Measurements from ENCODE around the gene SIK3. TPM values are rescaled to one million over a fixed set of nuclear protein-coding genes. Genes with fewer than 3 reads are reported as not detected.

The SIK3 gene
- total and polyA plus RNA-seq, 11 donors = 11.8 to 67.4 (median 38.1) TPM

- ATAC-seq (no peak), DNase-seq (no peak)
- Histone ChIP-seq H3K9me3 (no peaks in the 10 kb centered on the region), H3K27ac (peak overlapping the region in 2 of 12 donors; percentile 26 to 56), H3K36me3 (no peaks in the 10 kb centered on the region), H3K27me3 (no peaks in the 10 kb centered on the region), H3K4me1 (peaks cover 0 to 55% (median 35%) of the 10 kb centered on the region in 12 donors), H3K4me3 (peak overlapping the region in 1 of 12 donors; percentile 6)
- TF ChIP-seq CTCF (IDR thresholded peaks at IDR 0.05) = no peak
- TF ChIP-seq POLR2A (IDR thresholded peaks at IDR 0.05) = no peak
- 53 to 69% (median 63%) methylated on average over 5 of the region's 5 CpGs for WGBS, 4 donors
- intact Hi-C loops (cut with DNase I) = loop anchor here in 2 of 10 donors (10.0 kb wide), 3 partner anchors 48 to 108 kb away; no protein-coding TSS in a partner anchor
Measured at GRCh38 chr11:117092951-117093590, 5.2 kb downstream of the SIK3 start.

DNA sequence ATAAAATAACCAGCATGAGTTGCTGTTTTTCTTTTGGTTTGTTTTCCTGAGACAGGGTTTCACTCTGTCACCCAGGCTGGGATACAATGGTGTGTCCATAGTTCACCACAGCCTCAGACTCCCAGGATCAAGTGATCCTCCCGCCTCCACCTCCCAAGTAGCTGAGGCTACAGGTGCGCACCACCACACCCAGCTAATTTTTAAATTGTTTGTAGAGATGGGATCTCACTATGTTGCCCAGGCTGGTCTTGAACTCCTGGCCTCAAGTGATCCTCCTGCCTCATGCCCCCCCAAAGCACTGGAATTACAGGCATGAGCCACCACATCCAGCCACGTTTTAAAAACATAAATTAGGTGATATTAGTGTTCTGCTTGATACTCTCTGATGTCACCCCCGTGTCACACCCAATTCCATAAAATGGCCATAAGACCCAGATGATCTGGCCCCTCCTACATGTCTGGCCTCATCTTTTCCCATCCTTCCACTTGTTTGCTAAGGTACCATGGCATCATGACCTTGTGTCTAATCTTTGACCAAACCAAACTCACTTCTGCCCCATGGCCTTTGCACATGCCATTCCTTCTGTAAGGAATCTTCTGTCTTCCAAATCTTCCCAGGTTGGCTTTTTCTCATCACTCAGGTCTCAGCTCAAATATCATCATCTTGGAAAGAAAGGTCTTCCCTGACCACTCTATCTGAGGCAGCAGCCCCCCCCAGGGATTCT, 6.3 kb downstream of the SIK3 start:
- intact Hi-C loops (cut with DNase I) = loop anchor here in 2 of 10 donors (10.0 kb wide), 3 partner anchors 47 to 107 kb away; no protein-coding TSS in a partner anchor
- WGBS, 4 donors = 97 to 100% (median 98%) methylated on average over 4 of the region's 4 CpGs
- DNase-seq (no peak), ATAC-seq (no peak)
- Histone ChIP-seq H3K36me3 (no peaks in the 10 kb centered on the region), H3K27ac (peak overlapping the region in 1 of 12 donors; percentile 26), H3K9me3 (no peaks in the 10 kb centered on the region), H3K27me3 (no peaks in the 10 kb centered on the region), H3K4me3 (no peak overlapping the region), H3K4me1 (peaks cover 0 to 52% (median 36%) of the 10 kb centered on the region in 12 donors)
- TF ChIP-seq CTCF (IDR thresholded peaks at IDR 0.05) (no peak), POLR2A (IDR thresholded peaks at IDR 0.05) (no peak)

DNA sequence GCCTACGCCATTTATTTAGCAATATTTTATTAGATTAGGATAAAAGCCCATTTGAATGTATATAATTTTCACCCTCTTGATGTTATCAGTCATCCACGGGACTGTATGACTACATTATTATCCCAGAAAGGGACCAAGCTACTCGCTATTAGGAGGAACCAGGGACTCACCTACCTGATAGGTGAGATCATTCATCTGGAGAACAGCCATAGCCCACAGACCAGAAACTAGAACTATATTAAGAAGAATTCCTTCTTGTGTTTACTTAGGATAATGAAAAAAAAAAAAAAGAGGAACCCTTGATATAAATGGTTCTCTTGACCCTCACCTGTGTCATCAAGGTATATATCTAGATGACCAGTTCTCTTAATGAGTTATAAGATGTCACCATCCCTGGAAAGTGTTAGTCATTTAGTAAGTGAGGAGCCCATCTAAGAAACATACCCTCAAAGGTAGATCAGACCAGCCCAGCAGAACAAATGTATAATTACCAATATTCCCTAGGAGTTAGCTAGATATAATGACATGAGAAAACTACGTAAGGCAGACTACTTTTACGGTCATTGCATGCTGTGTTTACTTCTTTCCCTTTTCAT, 8.0 kb downstream of the SIK3 start:
- no peak for TF ChIP-seq POLR2A (IDR thresholded peaks at IDR 0.05)
- no peak for TF ChIP-seq CTCF (IDR thresholded peaks at IDR 0.05)
- 87 to 92% (median 91%) methylated on average over 5 of the region's 5 CpGs for WGBS, 4 donors
- no peak overlapping the region for H3K4me3 ChIP-seq
- no peak for ATAC-seq
- H3K27ac ChIP-seq = peak overlapping the region in 1 of 12 donors; percentile 20
- no peaks in the 10 kb centered on the region for H3K27me3 ChIP-seq
- H3K36me3 ChIP-seq = no peaks in the 10 kb centered on the region
- intact Hi-C loops (cut with DNase I) = loop anchor here in 2 of 10 donors (10.0 kb wide), 3 partner anchors 45 to 105 kb away; no protein-coding TSS in a partner anchor
- no peaks in the 10 kb centered on the region for H3K9me3 ChIP-seq
- no peak for DNase-seq
- peaks cover 0 to 36% (median 19%) of the 10 kb centered on the region in 12 donors for H3K4me1 ChIP-seq

GRCh38 chr11:117089685-117090084, 8.5 kb downstream of the SIK3 start:
- H3K27me3 ChIP-seq = no peaks in the 10 kb centered on the region
- H3K4me1 ChIP-seq = peaks cover 0 to 34% (median 15%) of the 10 kb centered on the region in 12 donors
- whole genome bisulfite sequencing, 4 donors = 76 to 87% (median 80%) methylated on average over 7 of the region's 7 CpGs
- H3K4me3 ChIP-seq = no peak overlapping the region
- no peaks in the 10 kb centered on the region for H3K9me3 ChIP-seq
- intact Hi-C loops (cut with DNase I) = loop anchor here in 2 of 10 donors (10.0 kb wide), 3 partner anchors 45 to 105 kb away; no protein-coding TSS in a partner anchor
- no peak for DNase-seq
- TF ChIP-seq POLR2A (IDR thresholded peaks at IDR 0.05) = no peak
- no peak for TF ChIP-seq CTCF (IDR thresholded peaks at IDR 0.05)
- H3K36me3 ChIP-seq = no peaks in the 10 kb centered on the region
- peak overlapping the region in 1 of 12 donors; percentile 20 for H3K27ac ChIP-seq
- no peak for ATAC-seq

All from heart left ventricle (tissue), 16 donors.